KOPT-K1 (cell line): Measurements from ENCODE around the gene EML6.

Experiments
- H3K27ac ChIP-seq: fragments of 200-600 bp; sonication (generic); 2 replicates; pipeline ENCODE4 v1.5.1; 2016; ENCODE audit warnings: antibody characterized with exemption, mild to moderate bottlenecking, low read depth, low read length; ENCODE audit not compliant: poor library complexity, severe bottlenecking
- H3K36me3 ChIP-seq: fragments of 200-600 bp; sonication (generic); 2 replicates; pipeline ENCODE4 v1.5.1; 2017; ENCODE audit warnings: antibody characterized with exemption, mild to moderate bottlenecking, low read length, moderate library complexity; ENCODE audit not compliant: insufficient read depth
- H3K9me3 ChIP-seq: fragments of 200-600 bp; sonication (generic); 2 replicates; pipeline ENCODE4 v1.5.1; 2017; ENCODE audit warnings: antibody characterized with exemption, low read length, mild to moderate bottlenecking; ENCODE audit not compliant: insufficient read depth, poor library complexity, severe bottlenecking

Gene EML6

DNA sequence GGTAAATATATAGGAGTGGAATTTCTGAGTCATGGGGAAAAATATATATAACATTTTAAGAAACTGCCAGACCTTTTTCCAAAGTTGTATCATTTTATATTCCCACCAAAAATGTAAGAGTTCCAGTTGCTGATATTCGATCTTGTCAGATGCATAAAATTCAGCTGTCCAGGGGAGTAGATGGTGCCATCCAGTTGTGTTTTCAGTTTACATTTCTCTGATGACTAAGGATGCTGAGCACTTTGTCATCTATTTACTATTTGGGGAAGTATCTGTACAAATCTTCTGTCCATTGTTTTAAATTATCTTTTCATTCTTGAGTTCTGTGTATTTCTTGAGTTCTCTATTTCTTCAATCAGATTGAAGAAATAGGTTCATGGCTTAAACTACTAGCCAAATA, 200.7 kb downstream of the EML6 start:
- H3K36me3 ChIP-seq = no peaks in the 10 kb centered on the region
- no peak overlapping the region for H3K27ac ChIP-seq
- peaks cover 19% of the 10 kb centered on the region for H3K9me3 ChIP-seq

DNA sequence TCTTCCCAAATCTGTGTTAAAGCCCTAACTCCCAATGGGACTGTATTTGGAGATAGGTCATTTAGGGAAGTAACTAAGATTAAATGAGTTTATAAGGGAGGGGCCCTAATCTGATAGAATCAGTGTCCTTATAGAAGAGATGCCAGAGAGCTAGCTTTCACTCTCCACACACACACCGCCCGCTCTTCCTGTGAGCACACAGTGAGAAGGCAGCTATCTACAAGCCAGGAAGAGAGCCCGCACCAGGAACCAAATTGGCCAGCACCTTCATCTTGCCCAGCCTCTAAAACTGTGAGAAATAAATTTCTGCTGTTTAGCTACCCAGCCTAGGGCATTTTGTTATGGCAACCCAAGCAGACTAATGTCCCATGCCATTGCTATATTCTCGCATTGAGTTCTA, 201.6 kb downstream of the EML6 start:
- Histone ChIP-seq H3K27ac (no peak overlapping the region), H3K9me3 (peaks cover 19% of the 10 kb centered on the region), H3K36me3 (no peaks in the 10 kb centered on the region)

DNA sequence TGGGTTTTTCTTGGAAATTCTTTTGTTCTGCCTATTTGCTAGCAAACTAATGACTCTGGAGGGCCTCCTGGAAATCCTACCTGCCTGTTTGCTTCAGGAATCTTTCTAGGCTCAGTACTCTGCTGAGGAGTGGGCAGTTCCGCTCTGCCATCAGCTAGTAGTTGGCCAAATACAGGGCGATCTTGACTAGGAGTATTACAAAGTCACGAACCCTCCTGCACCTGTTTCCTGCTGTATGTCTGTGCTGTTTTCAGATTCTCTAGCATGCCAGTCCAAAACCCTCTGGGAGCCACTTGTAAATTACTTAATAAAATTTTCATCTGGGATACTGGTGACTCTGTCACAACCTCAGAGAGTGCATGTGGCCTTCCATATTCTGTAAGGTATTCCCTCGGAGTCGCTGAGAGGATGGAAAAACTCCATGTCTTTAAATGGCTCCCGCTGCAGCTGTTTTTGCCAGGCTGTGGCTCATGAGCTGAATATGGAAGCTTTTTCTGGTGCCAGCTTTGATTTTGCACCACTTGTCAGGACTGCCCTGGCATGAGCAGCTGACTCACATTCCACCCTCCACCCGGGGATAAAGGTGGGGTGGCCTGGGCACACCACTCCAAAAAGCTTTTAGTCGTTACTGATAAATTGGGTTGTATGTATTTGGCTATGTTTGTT, 203.8 kb downstream of the EML6 start:
- H3K36me3 ChIP-seq = no peaks in the 10 kb centered on the region
- no peaks in the 10 kb centered on the region for H3K9me3 ChIP-seq
- no peak overlapping the region for H3K27ac ChIP-seq

DNA sequence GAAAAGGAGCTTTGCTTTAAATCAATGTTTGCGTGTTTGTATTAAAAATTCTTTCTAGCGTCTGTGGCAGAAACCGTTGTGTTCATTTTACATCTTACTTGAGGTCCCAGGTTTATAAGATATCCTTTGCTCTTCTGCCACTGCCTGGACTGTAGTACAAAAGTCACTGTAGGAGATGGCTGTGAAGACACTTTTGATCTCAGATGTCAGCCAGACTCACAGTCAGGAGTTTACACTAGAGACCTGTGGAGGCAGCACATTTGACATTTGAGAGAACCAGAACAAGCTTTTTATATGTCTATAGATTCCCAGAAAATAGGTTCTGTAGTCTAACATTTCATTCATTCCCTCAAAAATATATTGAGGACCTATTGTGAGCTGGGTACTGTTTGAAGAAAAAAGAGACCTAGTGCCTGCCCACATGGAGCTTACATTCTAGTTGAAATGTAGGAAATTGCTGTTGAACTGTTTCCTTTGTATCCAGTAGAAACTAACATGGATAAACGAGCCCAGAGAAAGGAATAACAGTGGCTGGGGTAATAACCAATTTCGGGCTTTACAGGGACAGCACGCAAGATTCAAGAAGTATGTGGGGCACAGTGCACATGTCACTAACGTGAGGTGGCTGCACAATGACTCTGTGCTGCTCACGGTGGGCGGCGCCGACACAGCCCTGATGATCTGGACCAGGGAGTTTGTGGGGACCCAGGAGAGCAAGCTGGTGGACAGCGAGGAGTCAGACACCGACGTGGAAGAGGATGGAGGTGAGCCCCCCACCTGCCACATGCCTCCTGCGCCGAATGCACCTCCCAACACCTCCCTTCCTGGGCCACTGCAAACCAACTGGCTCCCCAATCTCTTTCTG, 204.5 kb downstream of the EML6 start:
- Histone ChIP-seq H3K27ac (no peak overlapping the region), H3K36me3 (no peaks in the 10 kb centered on the region), H3K9me3 (no peaks in the 10 kb centered on the region)

DNA sequence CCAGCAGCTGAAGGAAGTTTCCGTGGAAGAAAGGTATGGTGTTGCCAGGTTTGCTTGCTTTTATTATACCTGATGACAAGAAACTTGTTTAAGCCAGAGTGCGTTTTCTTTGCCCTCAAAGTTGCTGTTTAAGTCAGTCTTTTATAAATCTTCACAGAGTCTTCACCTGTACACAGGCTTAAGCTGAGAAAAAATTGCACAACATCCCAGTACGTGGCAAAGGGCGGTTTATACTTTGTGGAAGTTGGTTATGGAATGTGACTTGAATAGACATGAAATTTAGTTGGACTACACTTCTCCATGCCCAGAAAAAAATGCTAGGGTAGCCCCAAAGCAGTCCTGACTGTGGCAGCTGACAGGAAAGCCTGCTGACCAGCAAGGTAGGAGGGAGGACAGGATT, 205.3 kb downstream of the EML6 start:
- H3K36me3 ChIP-seq = no peaks in the 10 kb centered on the region
- H3K9me3 ChIP-seq = no peaks in the 10 kb centered on the region
- no peak overlapping the region for H3K27ac ChIP-seq

DNA sequence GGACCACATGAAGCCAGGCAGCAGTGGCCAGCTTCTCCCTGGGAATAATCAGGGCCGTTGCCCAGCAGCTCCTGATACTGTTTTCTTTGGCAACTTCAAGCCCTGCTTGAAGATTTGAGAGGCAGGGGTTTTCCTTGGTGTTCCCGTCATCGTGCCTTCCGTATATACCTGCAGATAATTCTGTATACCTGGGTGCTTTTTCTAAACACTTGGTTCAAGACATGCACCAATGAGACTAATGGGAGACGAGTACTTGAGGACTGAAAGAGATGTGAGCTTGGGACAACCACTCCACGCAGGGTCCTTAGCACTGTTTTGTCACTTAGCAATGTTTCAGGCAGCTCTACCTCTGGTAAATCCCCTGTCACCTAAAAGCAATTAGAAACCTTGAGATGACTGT, 208.0 kb downstream of the EML6 start:
- Histone ChIP-seq H3K9me3 (no peaks in the 10 kb centered on the region), H3K36me3 (no peaks in the 10 kb centered on the region), H3K27ac (no peak overlapping the region)

DNA sequence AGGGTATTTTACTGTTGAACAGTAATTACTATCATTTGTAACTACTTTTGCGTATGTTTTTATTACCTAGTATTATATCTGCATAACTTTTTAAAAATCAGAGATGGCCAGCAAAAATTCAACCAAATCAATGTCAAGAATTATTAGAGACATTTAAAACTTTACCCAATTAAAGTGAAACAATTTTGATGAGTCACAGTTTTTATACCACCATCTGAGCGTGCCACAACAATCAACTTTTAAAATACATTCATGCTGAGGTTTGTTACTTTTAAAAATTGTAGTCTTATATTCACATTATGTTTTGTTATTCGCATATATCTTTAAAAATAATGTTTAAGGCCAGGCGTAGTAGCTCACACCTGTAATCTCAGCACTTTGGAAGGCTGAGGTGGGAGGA, 211.9 kb downstream of the EML6 start:
- Histone ChIP-seq H3K27ac (no peak overlapping the region), H3K36me3 (no peaks in the 10 kb centered on the region), H3K9me3 (peaks cover 14% of the 10 kb centered on the region)

DNA sequence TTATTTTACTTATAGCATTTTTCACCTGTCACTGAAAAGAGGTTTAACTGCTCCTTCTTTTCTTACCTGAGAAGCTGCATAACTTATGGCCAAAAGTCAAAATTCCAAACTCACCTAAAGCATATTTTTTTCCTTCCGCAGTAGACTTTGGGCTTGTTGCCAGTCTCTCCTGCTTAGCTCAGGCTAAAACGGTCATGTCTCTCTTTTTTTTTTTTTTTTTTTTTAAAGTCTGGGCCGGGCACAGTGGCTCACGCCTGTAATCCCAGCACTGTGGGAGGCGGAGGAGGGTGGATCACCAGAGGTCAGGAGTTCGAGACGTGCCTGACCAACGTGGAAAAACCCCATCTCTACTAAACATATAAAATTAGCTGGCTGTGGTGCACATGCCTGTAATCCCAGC, 213.3 kb downstream of the EML6 start:
- no peak overlapping the region for H3K27ac ChIP-seq
- H3K9me3 ChIP-seq = peaks cover 14% of the 10 kb centered on the region
- no peaks in the 10 kb centered on the region for H3K36me3 ChIP-seq

DNA sequence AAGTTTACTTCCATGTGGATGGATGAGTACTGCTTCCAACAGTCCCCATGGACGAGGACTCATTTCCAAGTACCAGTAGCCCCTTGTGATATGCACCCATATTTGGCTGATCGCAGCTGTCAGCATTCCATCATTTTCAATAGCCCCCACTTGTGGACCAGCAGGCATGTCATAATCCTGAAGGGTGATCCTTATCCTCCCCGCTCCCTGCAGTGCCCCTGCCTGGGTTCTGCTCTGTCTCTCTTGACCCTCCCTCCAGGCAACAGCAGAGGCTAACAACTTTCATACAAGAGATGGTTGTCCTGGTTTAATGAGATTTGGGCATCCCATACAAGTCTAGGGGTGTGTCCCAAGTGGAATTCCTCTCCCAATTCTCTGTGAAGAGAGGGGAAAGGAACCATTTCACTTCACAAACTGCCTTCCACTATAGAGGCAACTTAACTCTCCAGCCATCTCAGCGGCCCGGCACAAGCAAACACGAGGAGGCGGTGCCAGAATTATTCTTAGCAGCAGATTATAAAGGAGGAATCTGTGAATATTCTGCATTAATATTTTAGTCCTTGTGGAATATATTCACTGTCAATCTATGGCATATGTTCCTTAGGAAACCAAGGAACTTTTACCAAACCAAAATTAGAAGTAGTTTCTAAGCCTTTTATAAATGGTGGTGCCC, 216.1 kb downstream of the EML6 start:
- Histone ChIP-seq H3K36me3 (no peaks in the 10 kb centered on the region), H3K9me3 (peaks cover 14% of the 10 kb centered on the region), H3K27ac (no peak overlapping the region)

DNA sequence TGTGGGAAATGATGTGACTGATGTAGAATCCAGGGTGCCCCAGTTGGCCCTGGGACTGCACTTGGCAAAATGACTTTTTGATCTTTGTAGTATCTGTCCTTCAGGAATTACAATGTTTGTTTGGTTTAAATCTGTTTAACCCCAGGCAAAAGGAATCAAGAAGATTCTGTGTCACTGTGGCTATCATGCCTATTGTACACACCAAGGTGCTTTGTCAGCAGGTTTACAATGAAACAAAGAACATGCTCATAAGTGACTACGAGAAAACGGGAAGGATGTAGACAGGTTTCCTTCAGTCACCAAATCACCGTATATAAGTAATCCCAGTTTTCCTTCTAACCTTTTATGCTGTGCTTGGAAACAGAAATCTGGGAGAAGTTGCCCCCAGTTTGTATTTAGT, 217.3 kb downstream of the EML6 start:
- H3K27ac ChIP-seq = no peak overlapping the region
- H3K36me3 ChIP-seq = no peaks in the 10 kb centered on the region
- peaks cover 14% of the 10 kb centered on the region for H3K9me3 ChIP-seq

DNA sequence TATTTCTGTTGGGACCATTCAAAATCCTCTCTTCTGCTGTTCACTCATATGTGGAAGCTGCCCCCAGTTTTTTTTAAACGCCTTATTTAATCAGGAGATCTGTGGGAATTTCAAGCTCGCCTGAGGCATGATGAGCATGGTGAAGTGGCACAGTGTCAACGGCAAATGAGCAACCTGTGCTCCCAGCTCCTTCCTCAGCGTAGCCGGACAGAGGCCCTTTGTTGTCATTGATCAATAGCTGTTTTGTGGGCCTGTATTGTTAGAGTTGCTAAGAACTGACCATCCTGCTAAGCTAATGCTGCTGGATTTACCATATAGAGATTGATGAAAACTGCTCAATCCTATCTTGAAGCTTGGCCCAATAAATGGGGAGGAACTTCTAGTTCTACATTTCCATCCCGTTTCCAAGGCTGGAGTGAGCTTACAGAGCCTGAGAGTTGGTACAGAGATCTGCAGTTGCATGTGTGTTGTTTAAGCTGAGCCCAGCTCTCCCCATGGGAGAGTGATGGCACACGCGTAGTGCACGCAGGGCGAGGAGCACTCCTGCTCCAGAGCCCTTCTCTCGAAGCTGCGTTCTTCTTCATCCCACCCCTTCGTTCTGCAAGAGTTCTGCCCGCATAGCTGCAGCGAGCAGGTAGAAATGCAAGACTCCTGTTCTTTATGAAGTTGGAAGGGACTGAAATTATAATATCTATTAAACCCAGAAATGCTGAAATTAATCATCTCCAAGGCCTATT, 218.0 kb downstream of the EML6 start:
- Histone ChIP-seq H3K36me3 (no peaks in the 10 kb centered on the region), H3K9me3 (peaks cover 14% of the 10 kb centered on the region), H3K27ac (no peak overlapping the region)

DNA sequence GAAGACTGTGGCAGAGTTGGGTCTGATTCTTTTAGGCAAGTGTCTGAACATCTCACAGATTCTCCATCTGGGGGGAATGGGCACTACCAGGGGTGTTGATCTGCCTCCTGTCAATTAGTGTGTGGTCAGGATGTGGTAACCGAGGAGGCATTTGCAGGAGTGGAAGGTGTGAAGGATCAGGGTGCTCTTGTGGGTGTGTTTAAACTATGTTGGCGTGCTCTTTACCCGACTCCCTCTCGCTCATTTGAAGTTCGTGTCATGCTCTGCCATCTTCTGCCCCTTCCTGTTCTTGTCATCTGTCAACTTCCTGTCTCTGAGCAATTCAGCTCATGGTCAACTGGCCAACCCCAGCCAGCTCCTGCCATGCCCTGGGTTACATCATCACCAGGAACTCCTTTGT, 218.9 kb downstream of the EML6 start:
- H3K36me3 ChIP-seq = no peaks in the 10 kb centered on the region
- H3K27ac ChIP-seq = peak overlapping the region; percentile 22
- H3K9me3 ChIP-seq = peaks cover 14% of the 10 kb centered on the region

DNA sequence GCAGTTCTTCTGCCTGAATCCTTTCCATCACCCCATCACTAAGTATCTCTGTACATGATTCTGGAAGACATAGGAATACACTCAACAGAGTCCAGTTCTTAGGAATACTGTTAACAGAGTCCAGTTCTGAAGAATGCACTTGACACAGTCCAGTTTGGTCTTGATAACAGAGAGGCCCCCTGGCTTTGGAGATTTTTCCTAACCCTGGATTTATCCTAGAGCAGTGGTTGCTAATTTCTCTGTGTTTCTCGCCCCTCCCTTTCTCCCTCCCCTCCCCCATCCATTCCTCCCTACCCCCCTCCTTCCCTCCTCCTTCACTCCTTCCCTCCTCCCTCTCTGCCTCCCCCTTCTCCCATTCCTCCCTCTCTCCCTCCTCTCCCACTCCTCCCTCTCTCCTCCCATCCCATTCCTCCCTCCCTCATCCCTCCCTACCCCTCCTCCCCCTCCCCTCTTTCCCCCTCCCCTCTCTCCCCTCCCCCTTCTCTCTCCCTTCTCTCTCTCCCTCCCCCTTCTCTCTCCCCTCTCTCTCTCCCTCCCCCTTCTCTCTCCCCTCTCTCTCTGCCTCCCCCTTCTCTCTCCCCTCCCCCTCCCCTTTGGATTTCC, 221.4 kb downstream of the EML6 start:
- H3K27ac ChIP-seq = no peak overlapping the region
- H3K9me3 ChIP-seq = no peaks in the 10 kb centered on the region
- H3K36me3 ChIP-seq = no peaks in the 10 kb centered on the region

DNA sequence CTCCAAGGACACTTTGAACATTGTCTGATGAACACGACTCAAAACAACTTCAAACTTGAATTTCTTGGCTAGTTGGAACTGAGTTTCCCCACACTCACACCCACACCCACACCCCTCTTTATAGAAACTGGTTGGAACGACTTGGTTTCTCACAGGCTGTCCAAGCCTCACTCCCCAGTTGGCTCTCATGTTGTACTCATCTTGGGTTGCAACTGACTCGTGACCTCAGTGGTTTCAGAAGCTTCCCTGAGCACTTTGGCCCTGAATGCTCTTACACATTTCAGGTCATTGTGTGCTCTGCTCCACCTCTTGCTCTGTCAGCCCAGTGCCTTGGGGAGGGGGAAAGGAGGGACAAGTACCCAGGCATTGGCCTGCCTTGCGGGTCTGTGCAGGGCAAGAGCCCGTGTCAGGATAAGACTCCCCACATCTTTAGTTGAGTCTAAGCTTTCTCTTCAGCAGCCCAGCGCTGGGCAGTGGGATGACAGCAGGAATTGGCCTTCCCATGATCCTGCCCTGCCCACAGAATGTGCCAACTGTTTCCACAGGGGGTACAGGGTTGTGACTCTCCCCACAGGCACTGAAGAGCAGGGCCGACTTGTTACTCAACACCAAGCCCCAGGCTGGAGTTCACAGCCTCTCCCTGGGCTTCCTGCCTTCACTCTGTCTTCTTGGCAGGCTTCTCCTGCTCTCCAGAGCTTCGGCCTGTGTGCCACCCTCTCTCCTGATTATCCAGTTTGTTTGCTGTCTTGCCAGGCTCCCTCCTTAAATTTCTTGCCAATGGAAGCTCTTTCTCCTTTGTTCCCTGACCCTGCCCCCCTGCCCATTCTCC, 222.1 kb downstream of the EML6 start:
- Histone ChIP-seq H3K27ac (no peak overlapping the region), H3K36me3 (no peaks in the 10 kb centered on the region), H3K9me3 (no peaks in the 10 kb centered on the region)
